HFFc6 (cell line): ENCODE data around the gene MYRIP. TPM values are rescaled to one million over a fixed set of nuclear protein-coding genes. Genes with fewer than 3 reads are reported as not detected.

Experiments used
- DNase-seq: peaks from one replicate; pipeline ENCODE4 v3.0.0-alpha.2; 2018
- H3K27ac Mint-ChIP-seq: 2 replicates; pipeline ENCODE4 v1.8.0; 2020; ENCODE audit warnings: mild to moderate bottlenecking, mixed read lengths
- H3K27me3 Mint-ChIP-seq: 2 replicates; pipeline ENCODE4 v1.8.0; 2021; ENCODE audit warnings: mild to moderate bottlenecking, moderate library complexity, mixed read lengths; ENCODE audit not compliant: insufficient read depth
- H3K36me3 Mint-ChIP-seq: 2 replicates; pipeline ENCODE4 v1.8.0; 2021; ENCODE audit warnings: low read depth, mixed read lengths
- H3K4me1 Mint-ChIP-seq: 2 replicates; pipeline ENCODE4 v1.8.0; 2020; ENCODE audit warnings: low read depth, mixed read lengths
- H3K4me3 Mint-ChIP-seq: 2 replicates; pipeline ENCODE4 v1.8.0; 2020; ENCODE audit warnings: mild to moderate bottlenecking, moderate library complexity, mixed read lengths
- H3K9me3 Mint-ChIP-seq: 2 replicates; pipeline ENCODE4 v1.8.0; 2020; ENCODE audit warnings: mild to moderate bottlenecking, mixed read lengths
- CTCF ChIP-seq: fragments of 200-600 bp; sonication (generic); IDR thresholded peaks from 2 replicates; pipeline ENCODE4 v1.5.0; 2021; ENCODE audit warnings: antibody characterized with exemption, mild to moderate bottlenecking
- total RNA-seq, 6 experiments: library from RNA; stranded (reverse); fragmentation: NEBNext Ultra II Directional; extraction: Animal tissue kit (Norgen Biotek cat#: 25700); gene quantifications; 2 replicates in 1 of 6; 3 replicates in 5 of 6; pipeline ENCODE4 v1.2.3, GENCODE V29; 2021

Gene MYRIP
- total RNA-seq, 6 experiments from 2014 or later: 0.07 to 0.28 (median 0.13) TPM; not detected in 1

- H3K9me3 Mint-ChIP-seq: no peaks in the 10 kb centered on the region
- DNase-seq: no peak
- H3K4me1 Mint-ChIP-seq: no peaks in the 10 kb centered on the region
- H3K4me3 Mint-ChIP-seq: no peak overlapping the region
- TF ChIP-seq CTCF: no peak
- H3K27ac Mint-ChIP-seq: no peak overlapping the region
- no peaks in the 10 kb centered on the region for H3K36me3 Mint-ChIP-seq
- no peaks in the 10 kb centered on the region for H3K27me3 Mint-ChIP-seq
Observed at GRCh38 chr3:40240921-40241320, 431.5 kb downstream of the MYRIP start.

- Mint-ChIP-seq H3K36me3 (no peaks in the 10 kb centered on the region), H3K9me3 (no peaks in the 10 kb centered on the region), H3K27me3 (no peaks in the 10 kb centered on the region), H3K4me3 (no peak overlapping the region), H3K27ac (no peak overlapping the region), H3K4me1 (no peaks in the 10 kb centered on the region)
- TF ChIP-seq CTCF: no peak
- no peak for DNase-seq
Observed at GRCh38 chr3:40242216-40242615, 432.8 kb downstream of the MYRIP start.

- no peaks in the 10 kb centered on the region for H3K4me1 Mint-ChIP-seq
- H3K27ac Mint-ChIP-seq: no peak overlapping the region
- no peak overlapping the region for H3K4me3 Mint-ChIP-seq
- H3K27me3 Mint-ChIP-seq: no peaks in the 10 kb centered on the region
- DNase-seq: no peak
- no peak for TF ChIP-seq CTCF
- no peaks in the 10 kb centered on the region for H3K36me3 Mint-ChIP-seq
- no peaks in the 10 kb centered on the region for H3K9me3 Mint-ChIP-seq
Observed at GRCh38 chr3:40242638-40243037, 433.2 kb downstream of the MYRIP start.

- Mint-ChIP-seq H3K27me3 (no peaks in the 10 kb centered on the region; the same call in 1 of the 2 replicates), H3K27ac (no peak overlapping the region), H3K4me1 (no peaks in the 10 kb centered on the region), H3K4me3 (no peak overlapping the region), H3K36me3 (no peaks in the 10 kb centered on the region), H3K9me3 (no peaks in the 10 kb centered on the region)
- TF ChIP-seq CTCF: no peak
- no peak for DNase-seq
Observed at GRCh38 chr3:40243056-40243455, 433.6 kb downstream of the MYRIP start.

- H3K36me3 Mint-ChIP-seq: no peaks in the 10 kb centered on the region
- no peak for TF ChIP-seq CTCF
- H3K9me3 Mint-ChIP-seq: no peaks in the 10 kb centered on the region
- H3K27ac Mint-ChIP-seq: no peak overlapping the region
- H3K4me1 Mint-ChIP-seq: no peaks in the 10 kb centered on the region
- no peak for DNase-seq
- no peak overlapping the region for H3K4me3 Mint-ChIP-seq
- H3K27me3 Mint-ChIP-seq: no peaks in the 10 kb centered on the region; the same call in 1 of the 2 replicates
Observed at GRCh38 chr3:40247714-40248454, 438.5 kb downstream of the MYRIP start.
